NCI-H1092 treated with DMSO at 0.1 percent for 48 hours (cell line): Measurements from ENCODE around the gene BLCAP.
"Not testable (repeated sequence)": the region's sequence is repeated elsewhere in the genome, so short reads cannot be mapped to it uniquely, and the experiment has no call there.

Experiments used
- DNase-seq: peaks from one replicate; lab custom pipeline; 2025; lab: John Stamatoyannopoulos, UW

Gene BLCAP

DNA sequence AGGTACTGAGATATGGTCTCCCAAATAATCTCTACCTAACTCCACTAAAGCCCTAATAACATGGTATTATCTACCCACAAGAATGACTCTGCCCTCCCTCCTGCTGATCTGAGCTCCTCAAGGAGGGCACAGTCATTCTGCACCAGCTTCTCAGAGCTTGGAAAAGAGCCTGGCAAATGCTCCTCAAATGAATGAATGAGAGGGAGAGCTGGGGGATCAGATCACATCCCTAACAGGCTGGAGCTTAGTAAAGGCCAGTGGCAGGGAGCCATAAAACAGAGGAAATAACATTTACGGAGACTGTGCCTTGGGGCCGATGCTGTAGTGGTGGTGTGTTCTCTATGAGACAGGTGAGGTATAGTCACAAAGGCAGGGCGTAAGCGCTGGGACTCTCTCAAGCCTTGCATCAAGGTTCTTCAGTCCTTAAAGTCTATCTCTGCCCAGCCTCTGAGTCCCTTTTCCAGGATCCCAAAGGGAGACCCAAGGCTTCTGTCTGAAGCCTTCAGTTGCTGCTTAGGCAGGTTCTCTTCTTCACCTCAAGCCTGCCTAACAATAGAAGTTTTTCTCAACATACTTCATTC is 13.8 kb downstream of the BLCAP start:
- no peak for DNase-seq

- DNase-seq = no peak
Observed at GRCh38 chr20:37511610-37512275, 15.9 kb downstream of the BLCAP start.

- no peak for DNase-seq
Observed at GRCh38 chr20:37510226-37510625, 17.4 kb downstream of the BLCAP start.

GRCh38 chr20:37506152-37506725 is 21.4 kb downstream of the BLCAP start:
- DNase-seq = no peak

GRCh38 chr20:37505263-37506151 is 22.2 kb downstream of the BLCAP start:
- no peak for DNase-seq

- DNase-seq = no peak
Observed at GRCh38 chr20:37504404-37505096, 23.1 kb downstream of the BLCAP start.

GRCh38 chr20:37503256-37503927 is 24.3 kb downstream of the BLCAP start:
- DNase-seq = no peak

- DNase-seq = no peak
Observed at GRCh38 chr20:37502654-37503053, 25.0 kb downstream of the BLCAP start.

DNA sequence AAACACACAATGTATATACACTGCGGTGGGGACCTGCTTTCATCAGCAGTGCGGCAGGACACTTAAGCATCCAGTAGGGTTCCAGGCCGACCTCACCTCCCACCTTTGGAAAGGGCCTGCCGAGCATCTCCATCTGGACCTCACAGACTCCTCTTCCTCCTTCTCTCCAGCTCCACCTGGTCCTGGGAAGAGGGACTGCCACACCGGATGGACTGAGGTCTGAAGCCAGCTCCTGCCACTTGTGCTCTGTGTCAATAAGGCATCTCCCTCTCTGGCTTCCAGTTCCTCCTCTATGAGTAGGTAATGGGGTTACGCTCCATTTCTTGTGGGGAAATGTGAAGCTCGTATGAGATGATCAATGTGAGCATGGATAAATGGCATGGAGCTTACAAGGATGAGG is 25.7 kb downstream of the BLCAP start:
- DNase-seq = peak; percentile 93

- DNase-seq = peak; percentile 82
Observed at GRCh38 chr20:37500311-37500710, 27.4 kb downstream of the BLCAP start.

GRCh38 chr20:37498066-37498665 is 29.5 kb downstream of the BLCAP start:
- DNase-seq = no peak

GRCh38 chr20:37494796-37495195 is 32.9 kb downstream of the BLCAP start:
- no peak for DNase-seq

GRCh38 chr20:37494301-37494700 is 33.4 kb downstream of the BLCAP start:
- no peak for DNase-seq

GRCh38 chr20:37492945-37493344 is 34.7 kb downstream of the BLCAP start:
- DNase-seq = no peak

DNA sequence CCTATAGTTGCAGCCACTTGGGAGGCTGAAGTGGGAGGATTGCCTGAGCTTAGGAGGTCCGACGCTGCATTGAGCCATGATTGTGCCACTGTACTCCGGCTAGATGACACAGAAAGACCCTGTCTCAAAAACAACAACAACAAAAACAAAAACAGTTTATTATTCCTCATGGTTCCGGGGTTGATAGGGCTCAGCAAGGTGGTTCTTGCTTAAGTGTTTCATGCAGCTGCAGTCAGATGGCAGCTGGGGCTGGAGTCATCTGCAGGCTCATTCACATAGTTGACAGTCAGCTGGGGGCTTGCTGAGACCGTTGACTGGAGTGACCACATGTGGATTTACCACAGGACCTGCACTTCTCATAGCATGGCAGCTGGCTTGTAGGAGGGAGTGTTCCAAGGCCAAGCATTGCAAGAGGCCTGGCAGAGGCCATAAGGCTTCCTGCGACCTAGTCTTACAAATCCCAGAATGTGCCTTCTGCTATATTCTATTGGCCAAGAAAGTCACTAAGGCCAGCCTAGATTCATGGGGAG is 35.5 kb downstream of the BLCAP start:
- no peak for DNase-seq

DNA sequence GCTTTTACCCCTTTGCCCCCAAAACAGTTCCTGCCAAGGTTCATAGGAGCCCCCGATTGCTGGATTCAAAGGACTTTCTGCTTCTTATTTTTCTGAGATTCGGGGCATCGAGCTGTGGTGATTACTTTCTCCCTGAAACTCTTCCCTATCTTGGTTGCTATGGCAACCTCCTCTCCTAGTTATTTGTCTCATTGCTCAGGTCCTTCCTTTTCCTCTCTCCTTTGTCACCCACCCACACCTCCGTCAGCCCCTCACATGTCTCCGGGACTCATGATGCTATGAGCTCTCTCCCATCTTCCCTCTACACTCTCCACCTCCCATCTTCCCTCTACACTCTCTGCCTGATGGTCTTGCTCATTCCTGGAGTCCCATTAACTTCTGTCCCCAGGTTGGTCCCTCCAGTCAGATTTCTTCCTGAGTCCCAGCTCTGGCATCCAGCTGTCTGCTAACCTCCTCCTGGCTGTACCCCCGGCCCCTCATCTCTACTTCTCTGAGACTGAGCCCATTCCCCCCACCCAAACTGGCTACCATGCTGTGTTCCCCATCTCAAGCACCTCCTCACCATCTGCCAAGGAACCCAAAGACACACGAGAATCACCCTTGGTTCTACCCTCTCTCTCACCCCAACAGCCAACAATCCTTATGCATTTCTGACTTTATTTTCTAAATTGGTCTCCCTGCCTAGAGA is 36.9 kb downstream of the BLCAP start:
- DNase-seq = no peak

DNA sequence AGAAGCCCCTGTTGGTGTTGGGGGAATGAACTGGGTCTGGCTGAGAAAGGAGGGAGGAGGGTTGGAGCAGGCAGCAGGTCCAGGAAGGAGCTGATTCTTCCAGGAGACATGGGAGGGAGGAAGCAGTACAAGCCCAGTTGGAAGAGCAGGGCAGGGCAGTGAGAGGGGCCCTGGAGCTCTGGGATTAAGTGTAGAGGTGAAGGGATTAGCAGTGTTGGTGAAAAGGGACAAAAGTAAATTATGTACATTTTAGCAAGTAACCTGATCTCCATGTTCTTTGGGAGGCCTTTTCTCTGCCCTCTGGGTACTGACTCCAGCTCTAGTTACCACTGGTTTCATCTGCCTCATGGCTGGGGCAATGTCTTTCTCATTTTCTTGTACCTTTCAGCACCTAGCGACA is 41.5 kb downstream of the BLCAP start:
- DNase-seq = not testable (repeated sequence)

GRCh38 chr20:37484331-37484730 is 43.3 kb downstream of the BLCAP start:
- no peak for DNase-seq

GRCh38 chr20:37481610-37482009 is 46.1 kb downstream of the BLCAP start:
- no peak for DNase-seq

GRCh38 chr20:37480919-37481318 is 46.8 kb downstream of the BLCAP start:
- DNase-seq = no peak
